ENCODE data around the gene MMP21. TPM values are rescaled to one million over a fixed set of nuclear protein-coding genes. Genes with fewer than 3 reads are reported as not detected.
A peak's percentile ranks its signal among the peaks of the same experiment; 100 is the strongest.

The MMP21 gene
- total and polyA plus RNA-seq, 2 of the 13 experiments (the other 11 are each of a cell fraction or from before 2014, with no cell fraction given), result not detected

GRCh38 chr10:125719173-125720001, 56.2 kb downstream of the MMP21 start, which contains the start of gene EDRF1 (continued):
- TF ChIP-seq ZBTB10 (CRISPR knock-in tag; IDR thresholded peaks at IDR 0.05; ENCODE audit: borderline replicate concordance) (peak; percentile 73; the same call in 1 of the 2 replicates), ZNF468 (CRISPR knock-in tag; IDR thresholded peaks at IDR 0.05) (0 out of 2 replicates have a peak, but pooled peaks have one; percentile 87), GATAD1 (CRISPR knock-in tag; IDR thresholded peaks at IDR 0.05) (peak; percentile 85), ZSCAN31 (CRISPR knock-in tag; IDR thresholded peaks at IDR 0.05; ENCODE audit: low read depth) (peak; percentile 89), ZNF704 (CRISPR knock-in tag; IDR thresholded peaks at IDR 0.05; ENCODE audit: borderline replicate concordance) (peak; percentile 56; the same call in 1 of the 2 replicates), ZBTB44 (CRISPR knock-in tag; IDR thresholded peaks at IDR 0.05) (no peak), ZNF639 (CRISPR knock-in tag; conservative IDR thresholded peaks at IDR 0.05) (no peak; the same call in 1 of the 2 replicates), ZNF503 (CRISPR knock-in tag; IDR thresholded peaks at IDR 0.05) (peak; percentile 76), ZNF556 (CRISPR knock-in tag; IDR thresholded peaks at IDR 0.05; ENCODE audit: borderline replicate concordance) (no peak), SCMH1 (CRISPR knock-in tag; IDR thresholded peaks at IDR 0.05; ENCODE audit: borderline replicate concordance) (no peak), ZNF382 (CRISPR knock-in tag; IDR thresholded peaks at IDR 0.05; ENCODE audit: borderline replicate concordance) (no peak), PATZ1 (CRISPR knock-in tag; IDR thresholded peaks at IDR 0.05) (peak; percentile 96), ZBTB39 (CRISPR knock-in tag; IDR thresholded peaks at IDR 0.05) (no peak)
